Vagina (tissue), 2 donors: Measurements from ENCODE around the gene MEF2A.

ENCODE experiments used
- POLR2A ChIP-seq, 2 donors: fragments of 450-650 bp; IDR thresholded peaks; one replicate each; pipeline ENCODE4 v1.6.1; 2017; ENCODE audit warnings: antibody characterized with exemption in 2 of 2, mild to moderate bottlenecking in 2 of 2, moderate library complexity in 2 of 2
- TF ChIP-seq, protein P1 (sequence below), 3 experiments: fragments of 450-650 bp in 2 of 3; fragments of 200-600 bp in 1 of 3; sonication (generic) in 1 of 3; IDR thresholded peaks; one replicate each; pipeline ENCODE4 v1.5.1; 2017 to 2019; ENCODE audit warnings: antibody characterized with exemption in 3 of 3, mild to moderate bottlenecking in 2 of 3, moderate library complexity in 2 of 3

DNA sequence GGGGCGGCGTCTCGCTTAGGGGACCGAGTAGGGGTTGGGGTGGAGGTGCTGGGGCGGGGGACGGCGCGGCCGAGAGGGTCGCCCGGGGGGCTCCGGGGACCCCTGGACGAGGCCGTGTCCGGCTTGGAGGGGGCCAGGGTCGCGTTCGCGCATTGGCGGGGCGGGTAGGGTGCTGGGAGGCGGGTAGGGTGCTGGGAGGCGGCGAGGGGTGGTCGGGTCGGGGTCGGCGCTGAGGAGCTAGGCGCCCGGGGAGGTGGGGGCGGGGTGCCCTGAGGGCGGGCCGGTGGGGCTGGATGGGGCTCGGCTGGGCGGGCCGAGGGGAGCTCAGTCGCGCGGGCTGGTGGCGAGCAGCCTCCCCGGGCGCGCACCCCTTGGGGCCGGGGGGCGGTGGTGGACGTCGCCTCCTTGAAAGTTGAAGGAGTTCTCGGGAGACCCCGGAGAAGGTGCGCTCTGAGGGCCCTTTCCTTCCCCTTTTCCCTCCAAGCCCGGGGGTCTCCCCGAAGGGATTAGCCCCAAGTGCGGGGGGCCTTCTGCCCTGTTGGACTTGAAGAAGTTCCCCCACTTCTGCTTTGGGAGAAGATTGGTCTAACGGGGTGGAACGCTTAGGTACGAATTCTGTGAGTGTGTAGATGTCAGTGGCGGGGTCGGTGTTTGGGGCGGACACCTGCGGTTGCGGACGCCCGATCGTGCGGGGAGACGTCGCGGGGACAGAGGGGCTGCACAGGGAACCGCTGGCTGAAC, 543 bp downstream of the MEF2A start:
- TF ChIP-seq, protein P1, sequence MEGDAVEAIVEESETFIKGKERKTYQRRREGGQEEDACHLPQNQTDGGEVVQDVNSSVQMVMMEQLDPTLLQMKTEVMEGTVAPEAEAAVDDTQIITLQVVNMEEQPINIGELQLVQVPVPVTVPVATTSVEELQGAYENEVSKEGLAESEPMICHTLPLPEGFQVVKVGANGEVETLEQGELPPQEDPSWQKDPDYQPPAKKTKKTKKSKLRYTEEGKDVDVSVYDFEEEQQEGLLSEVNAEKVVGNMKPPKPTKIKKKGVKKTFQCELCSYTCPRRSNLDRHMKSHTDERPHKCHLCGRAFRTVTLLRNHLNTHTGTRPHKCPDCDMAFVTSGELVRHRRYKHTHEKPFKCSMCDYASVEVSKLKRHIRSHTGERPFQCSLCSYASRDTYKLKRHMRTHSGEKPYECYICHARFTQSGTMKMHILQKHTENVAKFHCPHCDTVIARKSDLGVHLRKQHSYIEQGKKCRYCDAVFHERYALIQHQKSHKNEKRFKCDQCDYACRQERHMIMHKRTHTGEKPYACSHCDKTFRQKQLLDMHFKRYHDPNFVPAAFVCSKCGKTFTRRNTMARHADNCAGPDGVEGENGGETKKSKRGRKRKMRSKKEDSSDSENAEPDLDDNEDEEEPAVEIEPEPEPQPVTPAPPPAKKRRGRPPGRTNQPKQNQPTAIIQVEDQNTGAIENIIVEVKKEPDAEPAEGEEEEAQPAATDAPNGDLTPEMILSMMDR (IDR thresholded peaks at IDR 0.05) = no peak
- TF ChIP-seq POLR2A (IDR thresholded peaks at IDR 0.05) = no peak
